HL-60 (cell line): Measurements from ENCODE around the gene PDE11A.

Source experiments
- DNase-seq, 2 experiments: peaks; one replicate each; pipeline ENCODE4 v3.0.0-alpha.2; 2010 to 2020; ENCODE audit warnings: low read depth in 1 of 2, low spot score in 1 of 2
- H3K27ac ChIP-seq: fragments of 250-450 bp; sonication (Bioruptor Pico); replicated peaks from 2 replicates; pipeline ENCODE4 v1.5.1; 2020; ENCODE audit warnings: mild to moderate bottlenecking, moderate library complexity
- H3K27me3 ChIP-seq: fragments of 250-450 bp; sonication (Bioruptor Pico); 2 replicates; pipeline ENCODE4 v1.5.1; 2021; ENCODE audit warnings: mild to moderate bottlenecking, moderate library complexity; ENCODE audit not compliant: insufficient read depth, poor library complexity, severe bottlenecking
- H3K4me3 ChIP-seq: replicated peaks from 2 replicates; pipeline ENCODE4 v1.5.1; 2011; ENCODE audit warnings: mild to moderate bottlenecking, control low read depth, low read length; ENCODE audit not compliant: insufficient read depth
- GABPA ChIP-seq: IDR thresholded peaks from 2 replicates; pipeline ENCODE4 v1.6.1; 2012; ENCODE audit warnings: low read depth
- POLR2AphosphoS5 ChIP-seq: IDR thresholded peaks from 2 replicates; pipeline ENCODE4 v1.6.1; 2012; ENCODE audit warnings: low read depth
- REST ChIP-seq: IDR thresholded peaks from 2 replicates; pipeline ENCODE4 v1.6.1; 2012; ENCODE audit warnings: low read depth; ENCODE audit not compliant: insufficient replicate concordance
- SPI1 ChIP-seq: IDR thresholded peaks from 2 replicates; pipeline ENCODE4 v1.6.1; 2012; ENCODE audit warnings: low read depth, mild to moderate bottlenecking, borderline replicate concordance
- TF ChIP-seq, protein P1 (sequence below): IDR thresholded peaks from one replicate; pipeline ENCODE4 v1.5.1; 2011; ENCODE audit warnings: low read length, control low read depth, inconsistent platforms; ENCODE audit not compliant: insufficient read depth

The PDE11A gene

DNA sequence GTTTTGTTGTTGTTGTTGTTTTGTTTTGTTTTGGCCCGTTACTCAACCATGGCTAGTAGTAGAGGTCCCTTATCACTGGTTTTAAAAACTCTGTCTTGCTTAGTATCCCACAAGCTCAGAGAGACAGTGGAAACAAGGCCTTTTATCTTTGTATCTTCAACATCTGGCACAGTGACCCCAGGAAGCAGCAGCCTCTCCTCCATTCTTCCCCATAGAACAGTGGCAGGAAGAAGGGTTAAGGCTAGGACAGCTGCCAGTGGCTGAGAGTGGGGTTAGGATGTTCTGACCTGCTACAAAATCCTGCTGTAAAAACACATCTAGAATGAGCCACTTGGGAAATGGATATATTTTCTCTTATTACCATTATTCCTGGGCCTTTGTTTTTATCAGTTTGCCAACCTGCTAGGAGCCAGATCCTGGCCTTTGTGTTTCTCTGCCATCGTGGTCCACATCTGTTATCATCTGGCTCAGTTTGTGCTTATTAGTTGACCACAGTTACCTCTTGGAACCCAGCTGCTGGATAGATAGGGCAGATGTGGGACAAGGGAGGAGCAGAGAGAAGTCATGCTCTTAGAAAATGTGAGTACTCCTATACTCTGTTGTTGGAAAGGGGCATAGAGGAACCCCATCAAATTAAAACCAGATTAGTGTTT, 433.2 kb downstream of the PDE11A start:
- Histone ChIP-seq H3K27ac (no peak overlapping the region), H3K27me3 (no peaks in the 10 kb centered on the region), H3K4me3 (no peak overlapping the region)
- no peak for DNase-seq
- TF ChIP-seq GABPA = no peak
- no peak for TF ChIP-seq SPI1
- TF ChIP-seq, protein P1, sequence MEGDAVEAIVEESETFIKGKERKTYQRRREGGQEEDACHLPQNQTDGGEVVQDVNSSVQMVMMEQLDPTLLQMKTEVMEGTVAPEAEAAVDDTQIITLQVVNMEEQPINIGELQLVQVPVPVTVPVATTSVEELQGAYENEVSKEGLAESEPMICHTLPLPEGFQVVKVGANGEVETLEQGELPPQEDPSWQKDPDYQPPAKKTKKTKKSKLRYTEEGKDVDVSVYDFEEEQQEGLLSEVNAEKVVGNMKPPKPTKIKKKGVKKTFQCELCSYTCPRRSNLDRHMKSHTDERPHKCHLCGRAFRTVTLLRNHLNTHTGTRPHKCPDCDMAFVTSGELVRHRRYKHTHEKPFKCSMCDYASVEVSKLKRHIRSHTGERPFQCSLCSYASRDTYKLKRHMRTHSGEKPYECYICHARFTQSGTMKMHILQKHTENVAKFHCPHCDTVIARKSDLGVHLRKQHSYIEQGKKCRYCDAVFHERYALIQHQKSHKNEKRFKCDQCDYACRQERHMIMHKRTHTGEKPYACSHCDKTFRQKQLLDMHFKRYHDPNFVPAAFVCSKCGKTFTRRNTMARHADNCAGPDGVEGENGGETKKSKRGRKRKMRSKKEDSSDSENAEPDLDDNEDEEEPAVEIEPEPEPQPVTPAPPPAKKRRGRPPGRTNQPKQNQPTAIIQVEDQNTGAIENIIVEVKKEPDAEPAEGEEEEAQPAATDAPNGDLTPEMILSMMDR = no peak
- TF ChIP-seq POLR2AphosphoS5 = no peak
- no peak for TF ChIP-seq REST

- DNase-seq = no peak
- no peaks in the 10 kb centered on the region for H3K27me3 ChIP-seq
- H3K4me3 ChIP-seq = no peak overlapping the region
- TF ChIP-seq POLR2AphosphoS5 (no peak), GABPA (no peak), REST (no peak), SPI1 (no peak)
- TF ChIP-seq, protein P1 = no peak
- no peak overlapping the region for H3K27ac ChIP-seq
Observed at GRCh38 chr2:177638507-177638906, 434.1 kb downstream of the PDE11A start.

DNA sequence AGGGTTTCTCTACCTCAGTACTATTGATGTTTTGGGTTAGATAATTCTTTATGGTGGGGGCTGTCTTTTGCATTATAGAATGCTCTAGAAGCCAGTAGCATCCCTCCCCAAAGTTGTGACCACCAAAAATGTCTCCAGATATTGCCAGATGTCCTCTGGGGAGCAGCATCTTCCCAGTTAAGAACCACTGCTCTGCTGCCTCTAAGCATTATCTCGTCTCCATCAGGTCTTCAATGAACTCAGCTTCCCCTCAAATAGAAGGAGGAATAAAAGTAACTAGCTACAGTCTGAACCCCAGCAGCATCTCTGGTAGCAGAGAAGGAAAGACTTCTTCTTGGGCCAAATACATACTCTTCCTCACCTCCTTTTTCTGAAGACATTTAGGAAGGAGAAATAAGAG, 435.9 kb downstream of the PDE11A start:
- DNase-seq = no peak
- H3K4me3 ChIP-seq = no peak overlapping the region

More for the DNA sequence above, 435.9 kb downstream of the PDE11A start:
- Histone ChIP-seq H3K27ac (no peak overlapping the region), H3K27me3 (no peaks in the 10 kb centered on the region)
- no peak for TF ChIP-seq REST
